Central memory CD8-positive, alpha-beta T cell (primary cell): ENCODE results near the gene BHLHA15.
"Not testable (repeated sequence)": the region's sequence is repeated elsewhere in the genome, so short reads cannot be mapped to it uniquely, and the experiment has no call there.

Source experiments
- ATAC-seq: fragments of 150-1000 bp; cut with Tn5 transposase; replicated peaks from 2 replicates; pipeline ENCODE4 v1.10.0; 2022; ENCODE audit warnings: mild to moderate bottlenecking, moderate FRiP score, moderate number of reproducible peaks; ENCODE audit not compliant: poor library complexity, severe bottlenecking; ENCODE audit errors: extremely low read depth
- DNase-seq, 2 donors: peaks; one replicate each; pipeline ENCODE4 v3.0.0; 2021; ENCODE audit warnings: low spot score in 2 of 2
- H3K27ac Mint-ChIP-seq: one replicate; pipeline ENCODE4 v1.8.0; 2022; ENCODE audit warnings: low read depth, mild to moderate bottlenecking, moderate library complexity, mixed read lengths
- H3K27me3 Mint-ChIP-seq: one replicate; pipeline ENCODE4 v1.8.0; 2022; ENCODE audit warnings: mixed read lengths
- H3K36me3 Mint-ChIP-seq: one replicate; pipeline ENCODE4 v1.8.0; 2022; ENCODE audit warnings: mild to moderate bottlenecking, moderate library complexity, mixed read lengths; ENCODE audit not compliant: insufficient read depth
- H3K4me1 Mint-ChIP-seq: one replicate; pipeline ENCODE4 v1.8.0; 2022; ENCODE audit warnings: mixed read lengths
- H3K4me3 Mint-ChIP-seq: one replicate; pipeline ENCODE4 v1.8.0; 2022; ENCODE audit warnings: mild to moderate bottlenecking, moderate library complexity, mixed read lengths
- H3K9me3 Mint-ChIP-seq: one replicate; pipeline ENCODE4 v1.8.0; 2022; ENCODE audit warnings: mixed read lengths

Gene BHLHA15

DNA sequence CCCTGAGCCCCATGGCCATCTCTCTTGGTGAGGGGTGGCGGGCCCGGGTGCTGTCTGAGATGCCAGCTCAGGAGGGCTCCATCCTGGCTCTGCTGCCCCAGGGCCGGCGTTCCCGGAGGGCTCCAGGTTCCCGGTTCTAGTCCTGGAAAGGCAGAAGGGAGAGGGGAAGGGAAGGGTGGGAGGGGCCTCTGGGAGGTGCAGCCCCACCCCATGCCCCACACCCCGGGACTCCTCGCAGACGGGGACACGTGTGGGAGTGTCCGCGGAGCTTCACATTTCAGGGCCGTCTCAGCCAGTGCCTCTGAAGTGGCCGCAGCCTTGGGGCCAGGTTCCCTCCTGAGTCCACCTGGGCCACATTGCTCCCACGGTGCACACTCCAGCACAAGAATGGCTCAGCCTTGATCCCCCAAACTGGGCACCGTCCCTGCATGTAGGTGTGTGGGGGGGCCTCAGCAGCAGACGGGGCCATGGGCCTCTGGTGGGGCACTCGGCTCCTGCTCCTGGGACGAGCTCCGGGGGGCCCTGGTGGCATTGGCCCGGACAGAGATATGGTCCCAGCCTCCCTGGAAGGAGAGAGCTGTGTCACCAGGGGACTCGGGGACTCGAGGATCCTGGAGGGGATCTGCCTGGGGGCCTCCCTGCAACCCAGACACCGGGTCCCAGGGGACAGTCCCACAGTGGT lies 5.8 kb downstream of the BHLHA15 start:
- H3K27me3 Mint-ChIP-seq, result no peaks in the 10 kb centered on the region
- H3K4me1 Mint-ChIP-seq, result peaks cover 16% of the 10 kb centered on the region
- no peak for ATAC-seq
- H3K36me3 Mint-ChIP-seq, result peaks cover 26% of the 10 kb centered on the region
- no peak for DNase-seq
- no peak overlapping the region for H3K4me3 Mint-ChIP-seq
- no peak overlapping the region for H3K27ac Mint-ChIP-seq
- H3K9me3 Mint-ChIP-seq, result no peaks in the 10 kb centered on the region

DNA sequence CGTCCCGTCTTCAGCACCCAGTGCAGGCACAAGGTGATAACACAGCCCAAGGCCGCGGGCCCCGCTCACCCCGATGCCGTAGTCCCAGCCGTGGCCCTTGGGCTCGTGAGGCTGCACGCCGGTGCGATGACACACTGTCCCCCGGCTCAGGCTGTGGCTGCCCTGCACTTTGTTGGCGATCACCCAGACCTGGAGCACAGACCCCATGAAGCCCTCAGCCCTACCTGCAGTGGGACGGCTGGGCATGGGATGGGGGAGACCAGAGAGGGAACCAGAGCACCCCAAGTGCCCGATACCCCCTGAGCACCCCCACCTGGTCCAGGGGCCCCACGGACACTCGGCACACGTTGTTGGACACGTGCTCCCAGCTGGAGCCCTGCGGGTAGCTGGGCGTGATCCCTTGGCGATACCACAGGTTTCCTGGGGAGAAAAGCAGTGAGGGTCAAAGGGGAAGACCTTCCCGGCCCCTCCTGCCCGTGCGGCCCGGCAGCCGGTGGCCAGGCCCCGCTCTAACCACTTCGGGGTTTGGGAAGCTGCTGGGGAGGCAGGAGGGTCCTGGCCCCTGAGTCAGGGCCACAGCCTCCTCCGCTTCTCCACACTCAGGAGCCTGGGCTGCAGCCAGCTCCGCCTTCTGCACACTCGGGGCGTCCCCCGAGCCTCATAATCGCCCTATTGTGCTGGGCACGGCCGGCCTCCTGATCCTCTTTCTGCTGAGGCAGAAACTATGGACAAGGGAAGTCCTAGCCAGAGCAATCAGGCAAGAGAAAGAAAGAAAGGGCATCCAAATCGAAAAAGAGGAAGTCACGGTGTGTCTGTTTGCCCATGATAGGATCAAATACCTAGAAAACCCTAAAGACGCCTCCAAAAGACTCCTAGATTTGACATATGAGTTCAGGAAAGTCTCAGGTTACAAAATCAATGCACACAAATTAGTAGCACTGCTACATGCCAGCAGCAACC lies 6.7 kb downstream of the BHLHA15 start:
- H3K27ac Mint-ChIP-seq, result peak overlapping the region; percentile 19
- no peak for DNase-seq
- H3K27me3 Mint-ChIP-seq, result no peaks in the 10 kb centered on the region
- peaks cover 26% of the 10 kb centered on the region for H3K36me3 Mint-ChIP-seq
- H3K4me1 Mint-ChIP-seq, result peaks cover 16% of the 10 kb centered on the region
- no peak overlapping the region for H3K4me3 Mint-ChIP-seq
- no peak for ATAC-seq
- H3K9me3 Mint-ChIP-seq, result no peaks in the 10 kb centered on the region

DNA sequence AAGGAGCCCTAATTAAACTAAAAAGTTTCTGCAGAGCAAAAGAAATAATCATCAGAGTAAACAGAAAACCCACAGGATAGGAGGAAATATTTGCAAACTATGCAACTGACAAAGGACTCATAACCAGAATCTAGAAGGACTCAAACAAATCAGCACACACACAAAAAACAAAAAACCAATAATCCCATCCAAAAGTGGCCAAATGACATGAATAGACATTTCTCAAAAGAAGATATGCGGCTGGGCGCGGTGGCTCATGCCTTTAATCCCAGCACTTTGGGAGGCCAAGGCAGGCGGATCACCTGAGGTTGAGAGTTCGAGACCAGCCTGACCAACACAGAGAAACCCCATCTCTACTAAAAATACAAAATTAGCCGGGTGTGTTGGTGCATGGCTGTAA lies 8.1 kb downstream of the BHLHA15 start:
- peaks cover 16% of the 10 kb centered on the region for H3K4me1 Mint-ChIP-seq
- H3K27ac Mint-ChIP-seq, H3K4me3 Mint-ChIP-seq, ATAC-seq, DNase-seq, H3K27me3 Mint-ChIP-seq, H3K9me3 Mint-ChIP-seq: not testable (repeated sequence)
- H3K36me3 Mint-ChIP-seq, result peaks cover 29% of the 10 kb centered on the region

DNA sequence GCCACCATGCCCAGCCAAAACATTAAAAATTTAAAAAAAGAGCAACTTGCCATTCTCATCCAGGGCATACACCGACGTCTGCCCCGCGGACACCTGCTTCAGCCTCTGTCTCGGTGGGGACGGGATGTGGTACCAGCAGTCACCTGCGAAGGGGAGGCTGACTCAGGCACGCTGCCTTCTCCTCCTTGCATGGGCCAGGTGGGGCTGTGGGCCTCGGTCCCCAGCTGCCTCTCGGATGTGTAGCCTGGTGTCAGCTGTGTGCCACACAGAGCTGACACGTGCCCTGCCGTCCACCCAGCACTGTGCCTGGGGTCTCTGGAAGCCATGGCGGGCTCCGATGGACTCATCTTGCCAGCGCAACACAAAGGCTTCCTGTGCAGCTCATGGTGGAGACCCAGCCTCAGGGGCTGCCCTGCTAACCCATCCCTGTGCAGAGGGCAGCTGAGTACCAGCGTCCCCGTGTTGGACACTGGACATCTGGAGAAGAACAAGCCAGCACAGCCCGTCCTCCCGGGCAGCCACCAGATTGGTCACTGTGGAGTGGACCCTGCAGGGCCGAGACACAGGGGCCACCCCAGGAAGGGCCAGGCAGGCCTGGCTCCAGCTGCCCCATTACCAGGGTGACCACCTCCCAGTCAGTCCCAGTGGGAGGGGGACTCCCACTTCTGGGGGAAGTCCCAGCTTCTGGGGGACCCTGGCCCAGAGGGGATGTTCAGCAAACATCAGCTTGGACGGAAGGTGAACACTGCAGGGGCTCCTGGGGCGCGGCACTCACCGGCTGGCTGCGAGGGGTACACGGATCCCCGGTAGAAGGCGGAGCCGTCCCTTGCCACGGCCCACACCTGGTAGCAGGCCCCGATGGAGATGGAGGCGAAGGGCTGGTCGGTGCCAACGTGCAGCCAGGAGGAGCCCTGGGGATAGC lies 10.6 kb downstream of the BHLHA15 start:
- Mint-ChIP-seq H3K27ac (no peak overlapping the region), H3K4me3 (no peak overlapping the region), H3K9me3 (no peaks in the 10 kb centered on the region), H3K36me3 (peaks cover 39% of the 10 kb centered on the region), H3K4me1 (peaks cover 16% of the 10 kb centered on the region), H3K27me3 (no peaks in the 10 kb centered on the region)
- ATAC-seq, result no peak
- no peak for DNase-seq

DNA sequence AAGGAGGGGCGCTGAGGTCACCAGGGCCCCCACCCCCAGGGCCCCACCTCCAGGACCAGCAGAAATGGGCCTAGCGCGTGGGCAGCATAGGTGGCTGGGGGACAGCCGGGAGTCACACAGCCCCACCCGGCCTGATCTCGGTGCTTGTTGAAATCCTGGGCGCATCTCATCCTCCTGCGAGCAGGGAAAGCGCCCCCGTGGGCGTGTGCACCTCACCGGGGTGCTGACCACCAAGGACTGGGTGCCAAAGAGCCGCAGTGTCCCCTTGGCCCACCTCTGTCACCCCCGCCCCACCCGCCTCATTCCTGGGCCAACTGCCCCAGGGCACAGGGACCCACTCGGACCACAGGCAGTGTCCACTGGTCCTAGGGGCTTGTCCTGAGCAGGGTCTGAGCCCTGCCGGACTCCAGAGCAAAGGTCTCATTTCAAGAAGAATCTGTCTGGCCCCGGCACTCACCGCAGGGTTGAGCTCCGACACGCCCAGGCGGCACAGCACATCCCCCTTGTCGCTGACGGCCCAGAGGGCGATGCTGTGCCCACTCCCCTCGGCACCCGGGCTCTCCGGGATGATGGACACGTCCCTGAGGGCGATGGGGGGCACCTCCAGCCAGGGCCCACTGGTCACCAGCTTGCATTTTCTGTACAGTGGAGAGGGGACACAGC lies 11.4 kb downstream of the BHLHA15 start:
- Mint-ChIP-seq H3K27ac (no peak overlapping the region), H3K4me3 (no peak overlapping the region), H3K9me3 (no peaks in the 10 kb centered on the region), H3K36me3 (peaks cover 40% of the 10 kb centered on the region), H3K4me1 (peaks cover 16% of the 10 kb centered on the region), H3K27me3 (no peaks in the 10 kb centered on the region)
- no peak for DNase-seq
- ATAC-seq, result no peak

DNA sequence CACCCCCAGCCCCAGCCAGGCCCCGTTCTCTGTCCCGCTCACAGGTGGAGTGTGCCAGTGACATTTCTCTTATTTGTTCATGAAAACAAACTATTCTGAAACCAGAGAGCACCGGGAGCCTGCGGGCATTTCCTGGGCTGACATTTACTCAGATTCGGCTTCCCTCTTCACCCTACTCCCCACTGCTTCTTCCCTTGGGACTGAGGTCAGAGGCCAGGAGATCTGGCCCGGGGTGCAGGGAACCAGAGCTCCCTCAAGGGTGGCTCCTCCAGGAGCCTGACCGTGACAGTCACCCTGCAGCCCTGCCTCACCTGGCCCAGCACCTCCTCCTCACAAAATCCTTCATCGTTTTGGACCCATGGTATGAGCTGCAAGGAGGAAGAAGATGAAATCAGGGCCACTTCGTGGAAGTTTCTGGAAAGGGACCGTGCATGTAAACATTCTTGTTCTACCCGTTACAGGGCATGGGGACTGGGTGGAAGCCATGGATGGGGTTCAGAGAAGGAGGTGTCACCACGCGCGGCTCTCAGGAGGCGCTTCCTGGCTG lies 12.2 kb downstream of the BHLHA15 start:
- Mint-ChIP-seq H3K4me1 (peaks cover 12% of the 10 kb centered on the region), H3K9me3 (no peaks in the 10 kb centered on the region), H3K36me3 (peaks cover 40% of the 10 kb centered on the region), H3K4me3 (no peak overlapping the region), H3K27ac (no peak overlapping the region), H3K27me3 (no peaks in the 10 kb centered on the region)
- no peak for ATAC-seq
- no peak for DNase-seq

DNA sequence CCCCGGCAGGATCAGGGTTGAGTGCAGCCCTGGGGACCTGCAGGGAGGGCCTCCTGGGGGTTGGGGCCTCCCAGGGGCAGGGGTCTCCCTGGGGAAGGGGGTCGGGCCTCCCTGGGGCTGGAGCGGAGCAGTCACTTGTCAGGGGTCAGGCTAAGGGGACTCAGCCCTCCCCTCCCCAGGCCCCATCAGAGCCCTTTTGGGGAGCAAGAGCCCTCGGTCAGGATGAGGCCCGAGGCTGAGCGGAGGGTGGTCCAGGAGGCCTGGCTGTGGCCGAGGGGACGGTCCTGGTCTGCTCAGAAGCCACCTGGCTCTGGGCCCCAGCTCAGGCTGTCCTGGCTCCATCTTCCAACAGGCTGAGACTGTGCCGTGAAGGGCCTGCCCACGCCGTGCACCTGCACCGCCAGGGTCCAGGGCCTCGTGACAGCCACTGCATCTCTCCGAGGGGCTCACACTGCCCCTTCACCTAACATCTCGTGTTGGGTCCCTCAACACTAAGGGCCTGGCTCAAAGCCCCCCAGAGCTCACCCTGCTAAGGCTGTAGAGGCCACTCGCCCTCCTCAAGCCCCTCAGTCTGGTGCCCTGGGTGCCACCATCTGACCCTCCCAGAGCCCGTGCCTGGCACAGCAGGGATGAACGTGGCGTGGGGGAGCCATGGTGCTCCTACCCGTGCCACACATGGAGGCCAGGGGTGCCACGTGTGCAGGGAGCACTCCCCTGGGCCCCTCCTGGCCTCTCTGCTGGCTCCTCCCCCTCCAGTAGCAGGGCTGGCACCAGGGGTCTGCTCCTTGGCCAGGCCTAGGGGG lies 12.9 kb downstream of the BHLHA15 start:
- no peak overlapping the region for H3K27ac Mint-ChIP-seq

DNA sequence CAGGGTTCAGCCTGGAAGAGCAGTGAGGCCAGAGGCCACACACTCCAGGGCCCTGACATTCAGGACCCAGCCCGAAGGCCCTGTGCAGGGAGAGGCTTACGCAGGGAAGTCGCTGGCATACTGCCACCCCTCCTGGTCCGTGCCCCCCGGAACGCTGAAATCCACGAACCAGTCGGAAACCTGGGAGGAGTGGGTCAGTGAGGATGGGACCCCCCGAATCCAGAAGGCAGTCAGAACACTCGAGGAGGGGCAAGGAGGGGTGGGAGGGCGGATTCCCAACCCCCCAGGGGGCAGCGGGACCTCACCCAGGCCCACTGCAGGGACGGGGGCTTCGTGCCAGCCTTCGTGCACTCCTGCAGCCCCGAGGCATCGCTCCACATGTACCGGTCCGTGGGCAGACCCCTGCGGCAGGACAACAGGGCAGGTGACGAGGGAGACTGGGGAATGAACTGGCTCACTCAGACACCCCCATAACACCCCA lies 13.5 kb downstream of the BHLHA15 start:
- no peak for ATAC-seq
- H3K27ac Mint-ChIP-seq, result no peak overlapping the region
- H3K27me3 Mint-ChIP-seq, result no peaks in the 10 kb centered on the region
- H3K36me3 Mint-ChIP-seq, result peaks cover 36% of the 10 kb centered on the region
- no peak overlapping the region for H3K4me3 Mint-ChIP-seq
- H3K9me3 Mint-ChIP-seq, result no peaks in the 10 kb centered on the region
- H3K4me1 Mint-ChIP-seq, result no peaks in the 10 kb centered on the region
- no peak for DNase-seq

More for the DNA sequence above, 12.9 kb downstream of the BHLHA15 start:
- no peaks in the 10 kb centered on the region for H3K9me3 Mint-ChIP-seq
- no peaks in the 10 kb centered on the region for H3K27me3 Mint-ChIP-seq
- peaks cover 41% of the 10 kb centered on the region for H3K36me3 Mint-ChIP-seq
- ATAC-seq (no peak), DNase-seq (no peak)
- peaks cover 6% of the 10 kb centered on the region for H3K4me1 Mint-ChIP-seq
- H3K4me3 Mint-ChIP-seq, result no peak overlapping the region

DNA sequence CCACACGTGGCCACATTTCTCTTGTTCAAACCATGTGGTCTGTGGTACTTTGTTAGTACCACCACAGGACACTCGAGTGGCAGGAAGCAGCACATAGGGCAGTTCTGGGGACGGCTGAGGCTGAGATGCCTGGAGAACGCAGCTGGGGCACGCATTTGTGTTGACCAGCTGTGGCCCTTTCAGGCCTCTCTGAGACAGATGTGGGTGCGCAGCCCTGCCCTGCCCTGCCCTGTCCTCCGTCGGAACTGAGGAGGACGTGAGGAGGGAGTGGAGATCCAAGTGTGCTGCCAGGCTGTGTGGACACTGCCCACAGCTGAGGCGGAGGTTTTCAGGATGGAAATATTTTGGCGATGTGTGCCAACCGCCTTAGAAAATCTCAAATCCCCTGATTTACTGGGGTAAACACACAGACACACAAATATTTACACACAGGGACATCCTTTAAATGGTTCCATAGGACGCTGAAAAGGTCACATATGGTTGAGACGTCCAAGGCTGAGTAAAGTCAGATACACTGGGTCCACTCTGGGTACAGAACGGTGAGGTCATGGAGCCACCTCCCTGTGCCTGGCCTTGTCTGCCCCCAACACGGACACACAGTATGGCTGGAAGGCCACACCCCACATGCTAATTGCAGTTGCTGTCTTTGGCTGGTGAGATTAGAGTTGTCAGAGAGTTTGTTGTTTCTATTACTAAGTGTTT lies 14.8 kb downstream of the BHLHA15 start:
- H3K9me3 Mint-ChIP-seq, result no peaks in the 10 kb centered on the region
- no peaks in the 10 kb centered on the region for H3K4me1 Mint-ChIP-seq
- H3K4me3 Mint-ChIP-seq, result no peak overlapping the region
- H3K36me3 Mint-ChIP-seq, result peaks cover 38% of the 10 kb centered on the region
- no peaks in the 10 kb centered on the region for H3K27me3 Mint-ChIP-seq
- H3K27ac Mint-ChIP-seq, result no peak overlapping the region
- DNase-seq (no peak), ATAC-seq (no peak)

DNA sequence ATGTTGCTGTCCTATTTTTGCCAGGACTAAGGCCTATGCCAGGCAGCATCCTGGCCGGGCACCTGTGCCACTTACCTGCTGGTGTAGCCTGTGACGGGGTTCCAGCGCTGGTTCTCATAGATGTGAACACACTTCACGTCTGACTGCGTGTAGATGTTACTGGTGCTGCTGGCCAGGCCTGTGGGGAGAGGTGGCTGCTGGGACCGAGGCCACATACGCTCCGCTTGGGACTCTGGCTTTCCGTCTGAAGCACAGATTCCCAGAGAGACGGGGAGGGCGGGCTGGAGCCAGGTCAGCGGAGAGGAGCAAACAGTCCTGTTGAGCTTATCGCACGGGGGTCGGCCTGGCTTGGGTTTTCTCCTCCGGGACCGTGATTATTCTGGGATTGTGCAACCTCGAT lies 16.7 kb downstream of the BHLHA15 start:
- Mint-ChIP-seq H3K36me3 (peaks cover 34% of the 10 kb centered on the region), H3K27ac (no peak overlapping the region), H3K4me1 (no peaks in the 10 kb centered on the region), H3K4me3 (no peak overlapping the region), H3K27me3 (no peaks in the 10 kb centered on the region), H3K9me3 (no peaks in the 10 kb centered on the region)
- no peak for DNase-seq
- no peak for ATAC-seq

DNA sequence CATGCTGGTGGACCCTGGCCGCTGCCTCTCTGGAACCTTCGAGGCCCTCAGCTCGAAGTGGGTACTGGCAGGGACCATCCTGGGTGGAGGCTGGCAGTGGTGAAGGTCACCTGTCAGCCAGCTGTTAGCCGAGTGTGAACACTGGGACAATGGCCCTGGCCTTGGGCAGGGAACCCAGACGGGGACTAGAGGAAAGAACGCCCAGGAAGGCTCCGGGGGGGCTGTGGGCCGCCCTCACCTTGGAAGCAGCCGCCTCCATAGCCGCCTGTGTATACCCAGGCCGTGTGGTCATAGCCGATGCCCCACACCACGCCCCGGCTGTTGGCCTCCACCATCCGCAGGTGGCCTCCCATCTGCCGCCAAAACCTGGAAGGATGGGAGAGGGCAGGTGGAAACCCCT lies 17.6 kb downstream of the BHLHA15 start:
- H3K4me1 Mint-ChIP-seq, result no peaks in the 10 kb centered on the region
- no peaks in the 10 kb centered on the region for H3K9me3 Mint-ChIP-seq
- no peak overlapping the region for H3K4me3 Mint-ChIP-seq
- no peak for ATAC-seq
- no peak overlapping the region for H3K27ac Mint-ChIP-seq
- no peaks in the 10 kb centered on the region for H3K27me3 Mint-ChIP-seq
- peaks cover 31% of the 10 kb centered on the region for H3K36me3 Mint-ChIP-seq
- no peak for DNase-seq
